ENCODE data around the gene TEX35. TPM values are rescaled to one million over a fixed set of nuclear protein-coding genes. Genes with fewer than 3 reads are reported as not detected.

Gene TEX35
- total and polyA plus RNA-seq, 4 donors, result not detected

DNA sequence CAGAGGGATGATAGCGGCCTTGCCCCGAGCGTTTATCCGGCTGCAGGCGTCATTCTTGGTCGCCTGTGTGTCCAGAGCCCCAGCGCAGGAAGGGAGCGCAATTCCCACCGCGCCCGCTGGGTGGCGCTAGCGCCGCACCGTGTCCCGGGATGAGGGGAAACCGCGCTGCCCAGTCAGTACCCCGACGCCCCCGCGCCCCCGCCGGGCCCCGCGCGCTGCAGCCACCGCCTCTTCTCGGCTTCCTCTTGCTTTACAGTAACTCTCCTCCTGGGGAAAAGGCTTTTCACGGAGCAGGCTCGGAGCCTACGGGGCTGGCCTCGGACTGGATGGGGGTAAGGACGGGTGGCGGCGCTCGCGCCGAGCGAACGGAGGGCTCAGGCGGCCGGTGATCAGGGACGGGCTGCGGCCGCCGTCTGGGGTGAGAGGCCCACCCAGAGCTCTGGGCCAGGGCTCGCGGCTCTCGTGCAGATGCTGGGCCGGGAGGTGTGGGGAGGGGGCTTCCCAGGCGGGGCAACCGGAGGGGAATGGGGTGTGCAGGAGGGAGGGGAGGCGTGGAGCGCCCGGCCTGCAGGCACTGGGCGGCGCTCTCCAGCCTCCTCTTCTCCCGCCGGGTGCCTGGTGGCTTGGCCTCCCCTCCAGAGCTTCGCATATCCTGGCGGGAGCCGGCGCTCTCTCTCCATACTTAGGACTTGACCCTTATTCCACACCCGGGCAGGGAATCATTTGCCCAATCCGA, 29.8 kb downstream of the TEX35 start:
- no peaks in the 10 kb centered on the region for H3K9me3 ChIP-seq (ENCODE audit: control insufficient read depth in 4 of 4, insufficient read depth in 3 of 4, low read length in 3 of 4)
- DNase-seq, result peak; percentile 91 to 95 (median 93)
- H3K9ac ChIP-seq (ENCODE audit: insufficient read depth in 1 of 2, low read length in 2 of 2), result peak overlapping the region; percentile 85 to 95
- ATAC-seq (ENCODE audit: insufficient read depth, low FRiP score), result peak; percentile 97
- WGBS, 2 donors, result 1% methylated on average over 62 to 66 of the region's 66 CpGs
- TF ChIP-seq, protein P1, sequence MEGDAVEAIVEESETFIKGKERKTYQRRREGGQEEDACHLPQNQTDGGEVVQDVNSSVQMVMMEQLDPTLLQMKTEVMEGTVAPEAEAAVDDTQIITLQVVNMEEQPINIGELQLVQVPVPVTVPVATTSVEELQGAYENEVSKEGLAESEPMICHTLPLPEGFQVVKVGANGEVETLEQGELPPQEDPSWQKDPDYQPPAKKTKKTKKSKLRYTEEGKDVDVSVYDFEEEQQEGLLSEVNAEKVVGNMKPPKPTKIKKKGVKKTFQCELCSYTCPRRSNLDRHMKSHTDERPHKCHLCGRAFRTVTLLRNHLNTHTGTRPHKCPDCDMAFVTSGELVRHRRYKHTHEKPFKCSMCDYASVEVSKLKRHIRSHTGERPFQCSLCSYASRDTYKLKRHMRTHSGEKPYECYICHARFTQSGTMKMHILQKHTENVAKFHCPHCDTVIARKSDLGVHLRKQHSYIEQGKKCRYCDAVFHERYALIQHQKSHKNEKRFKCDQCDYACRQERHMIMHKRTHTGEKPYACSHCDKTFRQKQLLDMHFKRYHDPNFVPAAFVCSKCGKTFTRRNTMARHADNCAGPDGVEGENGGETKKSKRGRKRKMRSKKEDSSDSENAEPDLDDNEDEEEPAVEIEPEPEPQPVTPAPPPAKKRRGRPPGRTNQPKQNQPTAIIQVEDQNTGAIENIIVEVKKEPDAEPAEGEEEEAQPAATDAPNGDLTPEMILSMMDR (IDR thresholded peaks at IDR 0.05; ENCODE audit: control extremely low read depth, extremely low read depth), result peak; percentile 89
- peak overlapping the region; percentile 71 for H3K4me3 ChIP-seq
- H3K27me3 ChIP-seq (ENCODE audit: control insufficient read depth in 3 of 3, insufficient read depth in 3 of 3, low read length in 2 of 3), result no peaks in the 10 kb centered on the region
- no peaks in the 10 kb centered on the region for H3K36me3 ChIP-seq (ENCODE audit: control insufficient read depth in 4 of 4, insufficient read depth in 4 of 4, low read length in 4 of 4)
- H3K4me1 ChIP-seq (ENCODE audit: control insufficient read depth in 5 of 5, insufficient read depth in 5 of 5, low read length in 5 of 5), result peaks cover 0 to 10% (median 0%) of the 10 kb centered on the region in 5 donors
- peak overlapping the region; percentile 76 to 77 for H3K27ac ChIP-seq (ENCODE audit: low read depth in 1 of 2, low read length in 1 of 2)

DNA sequence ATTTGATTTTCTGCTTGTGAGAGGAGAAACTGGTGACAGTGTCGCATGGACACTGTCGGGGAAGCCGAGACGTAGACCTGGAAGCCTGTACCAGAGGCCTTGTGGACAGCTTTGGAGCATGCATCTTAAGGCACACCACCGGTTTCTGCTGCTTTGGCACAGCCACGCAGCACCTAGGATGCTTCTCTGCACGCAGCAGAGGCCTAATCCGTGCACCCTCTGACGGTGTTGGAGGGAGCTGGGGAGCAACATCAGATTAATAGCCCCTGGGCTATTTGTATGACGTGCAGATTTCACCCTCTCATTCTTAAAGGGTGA, 30.3 kb downstream of the TEX35 start:
- Histone ChIP-seq H3K9me3 (ENCODE audit: control insufficient read depth in 4 of 4, insufficient read depth in 3 of 4, low read length in 3 of 4) (no peaks in the 10 kb centered on the region), H3K4me3 (no peak overlapping the region), H3K9ac (ENCODE audit: insufficient read depth in 1 of 2, low read length in 2 of 2) (peak overlapping the region in 1 of 2 donors; percentile 95), H3K36me3 (ENCODE audit: control insufficient read depth in 4 of 4, insufficient read depth in 4 of 4, low read length in 4 of 4) (peaks cover 0 to 2% (median 0%) of the 10 kb centered on the region in 4 donors), H3K27me3 (ENCODE audit: control insufficient read depth in 3 of 3, insufficient read depth in 3 of 3, low read length in 2 of 3) (no peaks in the 10 kb centered on the region), H3K27ac (ENCODE audit: low read depth in 1 of 2, low read length in 1 of 2) (no peak overlapping the region), H3K4me1 (ENCODE audit: control insufficient read depth in 5 of 5, insufficient read depth in 5 of 5, low read length in 5 of 5) (peaks cover 0 to 10% (median 0%) of the 10 kb centered on the region in 5 donors)
- TF ChIP-seq, protein P1 (IDR thresholded peaks at IDR 0.05; ENCODE audit: control extremely low read depth, extremely low read depth), result no peak
- peak; percentile 1 for ATAC-seq (ENCODE audit: insufficient read depth, low FRiP score)
- no peak for DNase-seq
- WGBS, 2 donors, result 15 to 19% methylated on average over 10 of the region's 10 CpGs

DNA sequence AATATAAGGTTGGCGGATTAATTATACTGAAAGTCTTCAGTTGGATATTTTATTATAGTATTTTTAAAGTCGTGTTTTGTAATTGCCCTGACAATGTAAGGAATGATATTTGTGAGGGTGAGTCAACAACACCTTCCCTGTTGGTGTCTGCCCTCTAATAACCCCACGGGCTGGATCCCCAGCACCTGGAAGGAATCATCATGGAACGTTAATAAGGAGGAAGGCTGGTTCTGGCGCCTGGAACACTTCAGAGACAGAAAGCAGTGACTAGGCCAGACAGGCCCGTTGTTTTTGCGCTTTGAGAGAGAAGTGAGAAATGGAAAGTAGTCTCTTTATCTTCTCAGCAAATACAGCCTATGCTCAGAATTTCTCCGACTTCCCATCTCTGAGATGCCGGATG, 31.6 kb downstream of the TEX35 start:
- TF ChIP-seq, protein P1 (IDR thresholded peaks at IDR 0.05; ENCODE audit: control extremely low read depth, extremely low read depth), result no peak
- Histone ChIP-seq H3K9me3 (ENCODE audit: control insufficient read depth in 4 of 4, insufficient read depth in 3 of 4, low read length in 3 of 4) (no peaks in the 10 kb centered on the region), H3K9ac (ENCODE audit: insufficient read depth in 1 of 2, low read length in 2 of 2) (no peak overlapping the region), H3K4me3 (no peak overlapping the region), H3K27ac (ENCODE audit: low read depth in 1 of 2, low read length in 1 of 2) (no peak overlapping the region), H3K27me3 (ENCODE audit: control insufficient read depth in 3 of 3, insufficient read depth in 3 of 3, low read length in 2 of 3) (no peaks in the 10 kb centered on the region), H3K4me1 (ENCODE audit: control insufficient read depth in 5 of 5, insufficient read depth in 5 of 5, low read length in 5 of 5) (peaks cover 0 to 10% (median 0%) of the 10 kb centered on the region in 5 donors), H3K36me3 (ENCODE audit: control insufficient read depth in 4 of 4, insufficient read depth in 4 of 4, low read length in 4 of 4) (peaks cover 0 to 2% (median 0%) of the 10 kb centered on the region in 4 donors)
- DNase-seq (no peak), ATAC-seq (ENCODE audit: insufficient read depth, low FRiP score) (no peak)
- WGBS, 2 donors, result 91 to 93% methylated on average over 9 of the region's 9 CpGs

Data from lung (tissue), 12 donors.